ENCODE data around the gene TRMU. TPM values are rescaled to one million over a fixed set of nuclear protein-coding genes. Genes with fewer than 3 reads are reported as not detected.

TRMU gene
- total RNA-seq, 3 donors from 2014 or later (not counting 1 experiment from before 2014, with no cell fraction given) = 54.5 to 77.9 (median 58.4) TPM

GRCh38 chr22:46386312-46386711, 50.8 kb downstream of the TRMU start:
- H3K4me1 Mint-ChIP-seq = no peaks in the 10 kb centered on the region
- TF ChIP-seq CTCF (IDR thresholded peaks at IDR 0.05) = no peak
- H3K27me3 ChIP-seq (ENCODE audit: control insufficient read depth, insufficient read depth, low read length) = no peaks in the 10 kb centered on the region
- H3K4me1 ChIP-seq (ENCODE audit: control insufficient read depth, insufficient read depth, low read length) = no peaks in the 10 kb centered on the region
- H3K27ac ChIP-seq (ENCODE audit: low read length) = no peak overlapping the region
- no peaks in the 10 kb centered on the region for H3K36me3 ChIP-seq (ENCODE audit: control insufficient read depth, insufficient read depth, low read length)
- no peaks in the 10 kb centered on the region for H3K9me3 Mint-ChIP-seq
- no peak overlapping the region for H3K4me3 ChIP-seq (ENCODE audit: low read length)
- H3K27me3 Mint-ChIP-seq (ENCODE audit: low read depth in 2 of 2) = peaks cover 0 to 7% of the 10 kb centered on the region in 2 donors
- intact Hi-C loops (cut with micrococcal nuclease) = no loop called here
- ATAC-seq = no peak
- H3K4me3 Mint-ChIP-seq = no peak overlapping the region
- no peak for DNase-seq
- no peaks in the 10 kb centered on the region for H3K9me3 ChIP-seq (ENCODE audit: control insufficient read depth, insufficient read depth, low read length)
- H3K27ac Mint-ChIP-seq = no peak overlapping the region
- no peaks in the 10 kb centered on the region for H3K36me3 Mint-ChIP-seq
- WGBS (ENCODE audit: insufficient coverage) = 98% methylated on average over 25 of the region's 27 CpGs

GRCh38 chr22:46387748-46388147, 52.2 kb downstream of the TRMU start:
- Mint-ChIP-seq H3K4me1 (no peaks in the 10 kb centered on the region), H3K27ac (no peak overlapping the region), H3K36me3 (no peaks in the 10 kb centered on the region), H3K27me3 (ENCODE audit: low read depth in 2 of 2) (peaks cover 0 to 7% of the 10 kb centered on the region in 2 donors), H3K4me3 (no peak overlapping the region), H3K9me3 (no peaks in the 10 kb centered on the region)
- DNase-seq (no peak), ATAC-seq (no peak)
- intact Hi-C loops (cut with micrococcal nuclease) = no loop called here
- 92% methylated on average over 11 of the region's 11 CpGs for whole genome bisulfite sequencing (ENCODE audit: insufficient coverage)
- Histone ChIP-seq H3K27me3 (ENCODE audit: control insufficient read depth, insufficient read depth, low read length) (no peaks in the 10 kb centered on the region), H3K36me3 (ENCODE audit: control insufficient read depth, insufficient read depth, low read length) (no peaks in the 10 kb centered on the region), H3K4me3 (ENCODE audit: low read length) (no peak overlapping the region), H3K9me3 (ENCODE audit: control insufficient read depth, insufficient read depth, low read length) (no peaks in the 10 kb centered on the region), H3K27ac (ENCODE audit: low read length) (no peak overlapping the region), H3K4me1 (ENCODE audit: control insufficient read depth, insufficient read depth, low read length) (no peaks in the 10 kb centered on the region)
- no peak for TF ChIP-seq CTCF (IDR thresholded peaks at IDR 0.05)

- Histone ChIP-seq H3K4me3 (ENCODE audit: low read length) (no peak overlapping the region), H3K9me3 (ENCODE audit: control insufficient read depth, insufficient read depth, low read length) (no peaks in the 10 kb centered on the region), H3K27ac (ENCODE audit: low read length) (no peak overlapping the region), H3K27me3 (ENCODE audit: control insufficient read depth, insufficient read depth, low read length) (no peaks in the 10 kb centered on the region), H3K36me3 (ENCODE audit: control insufficient read depth, insufficient read depth, low read length) (no peaks in the 10 kb centered on the region), H3K4me1 (ENCODE audit: control insufficient read depth, insufficient read depth, low read length) (peaks cover 1% of the 10 kb centered on the region)
- Mint-ChIP-seq H3K4me1 (peaks cover 1% of the 10 kb centered on the region in 2 donors), H3K27ac (no peak overlapping the region), H3K4me3 (no peak overlapping the region), H3K36me3 (no peaks in the 10 kb centered on the region), H3K27me3 (ENCODE audit: low read depth in 2 of 2) (peaks cover 0 to 7% of the 10 kb centered on the region in 2 donors), H3K9me3 (no peaks in the 10 kb centered on the region)
- TF ChIP-seq CTCF (IDR thresholded peaks at IDR 0.05) = no peak
- no peak for DNase-seq
- intact Hi-C loops (cut with micrococcal nuclease) = no loop called here
- ATAC-seq = no peak
- WGBS (ENCODE audit: insufficient coverage) = 88% methylated on average over 10 of the region's 10 CpGs
These were observed 53.1 kb downstream of the TRMU start for GRCh38 chr22:46388647-46389046.

GRCh38 chr22:46389081-46389480, 53.6 kb downstream of the TRMU start:
- no peaks in the 10 kb centered on the region for H3K9me3 ChIP-seq (ENCODE audit: control insufficient read depth, insufficient read depth, low read length)
- 94% methylated on average over 30 of the region's 30 CpGs for WGBS (ENCODE audit: insufficient coverage)
- no peaks in the 10 kb centered on the region for H3K36me3 ChIP-seq (ENCODE audit: control insufficient read depth, insufficient read depth, low read length)
- no peak overlapping the region for H3K4me3 Mint-ChIP-seq
- H3K27me3 ChIP-seq (ENCODE audit: control insufficient read depth, insufficient read depth, low read length) = no peaks in the 10 kb centered on the region
- H3K4me1 Mint-ChIP-seq = peaks cover 5 to 6% of the 10 kb centered on the region in 2 donors
- no peak for DNase-seq
- no peak for TF ChIP-seq CTCF (IDR thresholded peaks at IDR 0.05)
- H3K27ac Mint-ChIP-seq = no peak overlapping the region
- no peaks in the 10 kb centered on the region for H3K36me3 Mint-ChIP-seq
- no peak overlapping the region for H3K4me3 ChIP-seq (ENCODE audit: low read length)
- H3K27me3 Mint-ChIP-seq (ENCODE audit: low read depth in 2 of 2) = peaks cover 0 to 11% of the 10 kb centered on the region in 2 donors
- no peak for ATAC-seq
- peaks cover 5% of the 10 kb centered on the region for H3K4me1 ChIP-seq (ENCODE audit: control insufficient read depth, insufficient read depth, low read length)
- intact Hi-C loops (cut with micrococcal nuclease) = no loop called here
- H3K27ac ChIP-seq (ENCODE audit: low read length) = no peak overlapping the region
- H3K9me3 Mint-ChIP-seq = no peaks in the 10 kb centered on the region
